Measurements from ENCODE around the gene PCDHB3. TPM values are rescaled to one million over a fixed set of nuclear protein-coding genes. Genes with fewer than 3 reads are reported as not detected.
"Not testable (repeated sequence)": the region's sequence is repeated elsewhere in the genome, so short reads cannot be mapped to it uniquely, and the experiment has no call there.

The PCDHB3 gene
- total RNA-seq, 2 donors from 2014 or later, result 0.40 to 1.5 TPM

- H3K9me3 ChIP-seq, result no peaks in the 10 kb centered on the region
- no peaks in the 10 kb centered on the region for H3K27me3 ChIP-seq
- no peak overlapping the region for H3K9ac ChIP-seq (ENCODE audit: low read depth in 2 of 2, low read length in 2 of 2)
- H3K4me1 ChIP-seq, result no peaks in the 10 kb centered on the region
- H3K4me3 ChIP-seq, result peak overlapping the region; percentile 13
- H3K27ac ChIP-seq, result no peak overlapping the region
- TF ChIP-seq CTCF (IDR thresholded peaks at IDR 0.05), result no peak
- no peaks in the 10 kb centered on the region for H3K36me3 ChIP-seq
- intact Hi-C loops (cut with DNase I), result no loop called here
- DNase-seq, result no peak
Observed at GRCh38 chr5:141084487-141084989, 15.7 kb upstream of the PCDHB3 start.

- DNase-seq, result no peak
- Histone ChIP-seq H3K9ac (ENCODE audit: low read depth in 2 of 2, low read length in 2 of 2) (no peak within 1 kb of the TSS), H3K36me3 (no peaks in the 10 kb centered on the region), H3K4me3 (no peak within 1 kb of the TSS), H3K4me1 (no peaks in the 10 kb centered on the region), H3K9me3 (no peaks in the 10 kb centered on the region), H3K27me3 (no peaks in the 10 kb centered on the region), H3K27ac (no peak within 1 kb of the TSS)
- intact Hi-C loops (cut with DNase I), result no loop called here
- TF ChIP-seq CTCF (IDR thresholded peaks at IDR 0.05), result no peak
Observed at GRCh38 chr5:141094481-141095262, 5.6 kb upstream of the PCDHB3 start, which contains the start of gene PCDHB2. PCDHB2 (plus strand) TSS chr5:141094615; CDS start chr5:141094791, 176 bp downstream.

- H3K9ac ChIP-seq (ENCODE audit: low read depth in 2 of 2, low read length in 2 of 2), result no peak overlapping the region
- no peak for DNase-seq
- intact Hi-C loops (cut with DNase I), result no loop called here
- no peaks in the 10 kb centered on the region for H3K9me3 ChIP-seq
- H3K27ac ChIP-seq, result no peak overlapping the region
- H3K36me3 ChIP-seq, result no peaks in the 10 kb centered on the region
- H3K27me3 ChIP-seq, result no peaks in the 10 kb centered on the region
- H3K4me1 ChIP-seq, result no peaks in the 10 kb centered on the region
- H3K4me3 ChIP-seq, result no peak overlapping the region
- no peak for TF ChIP-seq CTCF (IDR thresholded peaks at IDR 0.05)
Observed at GRCh38 chr5:141095263-141095641, 5.0 kb upstream of the PCDHB3 start.

- H3K4me3 ChIP-seq; DNase-seq; H3K27me3 ChIP-seq; H3K9ac ChIP-seq (ENCODE audit: low read depth in 2 of 2, low read length in 2 of 2); H3K27ac ChIP-seq; H3K4me1 ChIP-seq; intact Hi-C loops (cut with DNase I); H3K36me3 ChIP-seq; H3K9me3 ChIP-seq: not testable (repeated sequence)
Observed at GRCh38 chr5:141096181-141096580, 4.1 kb upstream of the PCDHB3 start.

- H3K9ac ChIP-seq (ENCODE audit: low read depth in 2 of 2, low read length in 2 of 2); DNase-seq; H3K27me3 ChIP-seq; intact Hi-C loops (cut with DNase I); H3K36me3 ChIP-seq; H3K27ac ChIP-seq; H3K9me3 ChIP-seq; H3K4me1 ChIP-seq; H3K4me3 ChIP-seq: not testable (repeated sequence)
Observed at GRCh38 chr5:141096586-141096985, 3.7 kb upstream of the PCDHB3 start.

- TF ChIP-seq CTCF (IDR thresholded peaks at IDR 0.05), result no peak
- Histone ChIP-seq H3K27me3 (no peaks in the 10 kb centered on the region), H3K27ac (no peak overlapping the region), H3K4me1 (no peaks in the 10 kb centered on the region), H3K4me3 (no peak overlapping the region), H3K36me3 (no peaks in the 10 kb centered on the region), H3K9ac (ENCODE audit: low read depth in 2 of 2, low read length in 2 of 2) (no peak overlapping the region), H3K9me3 (no peaks in the 10 kb centered on the region)
- no peak for DNase-seq
- intact Hi-C loops (cut with DNase I), result no loop called here
Observed at GRCh38 chr5:141101059-141101458, 786 bp downstream of the PCDHB3 start.

- H3K27ac ChIP-seq; H3K9ac ChIP-seq (ENCODE audit: low read depth in 2 of 2, low read length in 2 of 2); intact Hi-C loops (cut with DNase I); H3K9me3 ChIP-seq; H3K4me1 ChIP-seq; H3K4me3 ChIP-seq; DNase-seq; H3K36me3 ChIP-seq; H3K27me3 ChIP-seq: not testable (repeated sequence)
Observed at GRCh38 chr5:141102070-141102469, 1.8 kb downstream of the PCDHB3 start.

- H3K4me3 ChIP-seq; DNase-seq; H3K36me3 ChIP-seq; H3K9me3 ChIP-seq; H3K27ac ChIP-seq; H3K4me1 ChIP-seq; H3K27me3 ChIP-seq; H3K9ac ChIP-seq (ENCODE audit: low read depth in 2 of 2, low read length in 2 of 2); intact Hi-C loops (cut with DNase I): not testable (repeated sequence)
Observed at GRCh38 chr5:141102471-141102870, 2.2 kb downstream of the PCDHB3 start.

Measured in colonic mucosa (tissue), 4 donors.